ENCODE results near the gene LMAN1. TPM values are rescaled to one million over a fixed set of nuclear protein-coding genes. Genes with fewer than 3 reads are reported as not detected.

The LMAN1 gene
- 110 and 159 TPM in 2 replicates for polyA plus RNA-seq (2011; rRNA removed)
- 78.2 and 116 TPM in 2 replicates for polyA minus RNA-seq (2011; rRNA and poly(A)+ RNA removed)

- POLR2A ChIA-PET = interaction anchor here (0.6 to 1.4 kb wide), 4 partner anchors 12 to 110 kb away, joined by 3 to 5 read pairs (median 4); no protein-coding TSS in a partner anchor
- CTCF ChIA-PET = interaction anchor here (1.0 to 3.6 kb wide), 2 partner anchors 25 to 44 kb away, joined by 3 to 20 read pairs; no protein-coding TSS in a partner anchor
- peak; percentile 84 for DNase-seq (ENCODE audit: low read depth, low spot score)
- Histone ChIP-seq H3K4me3 (ENCODE audit: low read depth, low read length) (peak within 1 kb of the TSS; percentile 97), H3K27ac (ENCODE audit: low read depth, low read length) (peak within 1 kb of the TSS; percentile 95), H3K27me3 (ENCODE audit: control insufficient read depth, insufficient read depth, low read length) (peaks cover 8% of the 10 kb centered on the region), H3K9me3 (ENCODE audit: control insufficient read depth, insufficient read depth, low read length) (0 out of 2 replicates have a peak, but pooled peaks cover 4% of the 10 kb centered on the region)
- no peak for TF ChIP-seq CTCF (IDR thresholded peaks at IDR 0.05; ENCODE audit: low read depth, low read length)
Observed at GRCh38 chr18:59358712-59359575, at the start of gene LMAN1. LMAN1 (minus strand) TSS chr18:59359265; CDS start chr18:59359244, 21 bp downstream.

- DNase-seq (ENCODE audit: low read depth, low spot score) = peak; percentile 29
- ChIA-PET POLR2A (no interaction called here), CTCF (interaction anchor here (0.5 to 5.6 kb wide), 59 partner anchors 9 to 636 kb away, joined by 3 to 242 read pairs (median 5); partner anchors contain the start of genes CPLX4 and LMAN1)
- no peak overlapping the region for H3K4me3 ChIP-seq (ENCODE audit: low read depth, low read length)
- no peaks in the 10 kb centered on the region for H3K27me3 ChIP-seq (ENCODE audit: control insufficient read depth, insufficient read depth, low read length)
- TF ChIP-seq CTCF (IDR thresholded peaks at IDR 0.05; ENCODE audit: low read depth, low read length) = peak; percentile 97
- H3K27ac ChIP-seq (ENCODE audit: low read depth, low read length) = no peak overlapping the region
- no peaks in the 10 kb centered on the region for H3K9me3 ChIP-seq (ENCODE audit: control insufficient read depth, insufficient read depth, low read length)
Observed at GRCh38 chr18:59402432-59403090, 43.5 kb upstream of the LMAN1 start.

- Histone ChIP-seq H3K27me3 (ENCODE audit: control insufficient read depth, insufficient read depth, low read length) (no peaks in the 10 kb centered on the region), H3K4me3 (ENCODE audit: low read depth, low read length) (no peak overlapping the region), H3K27ac (ENCODE audit: low read depth, low read length) (no peak overlapping the region), H3K9me3 (ENCODE audit: control insufficient read depth, insufficient read depth, low read length) (no peaks in the 10 kb centered on the region)
- DNase-seq (ENCODE audit: low read depth, low spot score) = no peak
- CTCF ChIA-PET = interaction anchor here (1.8 to 5.6 kb wide), 3 partner anchors 91 to 152 kb away, joined by 7 to 189 read pairs (median 12); no protein-coding TSS in a partner anchor
- no peak for TF ChIP-seq CTCF (IDR thresholded peaks at IDR 0.05; ENCODE audit: low read depth, low read length)
- POLR2A ChIA-PET = no interaction called here
Observed at GRCh38 chr18:59400407-59400806, 41.3 kb upstream of the LMAN1 start.

GRCh38 chr18:59395226-59396175 is 36.4 kb upstream of the LMAN1 start:
- peaks cover 6% of the 10 kb centered on the region for H3K27me3 ChIP-seq (ENCODE audit: control insufficient read depth, insufficient read depth, low read length)
- no peak overlapping the region for H3K27ac ChIP-seq (ENCODE audit: low read depth, low read length)
- no peak for DNase-seq (ENCODE audit: low read depth, low spot score)
- ChIA-PET POLR2A (no interaction called here), CTCF (interaction anchor here (0.9 to 1.2 kb wide), 3 partner anchors 87 to 147 kb away, joined by 3 to 5 read pairs (median 5); no protein-coding TSS in a partner anchor)
- no peak for TF ChIP-seq CTCF (IDR thresholded peaks at IDR 0.05; ENCODE audit: low read depth, low read length)
- no peaks in the 10 kb centered on the region for H3K9me3 ChIP-seq (ENCODE audit: control insufficient read depth, insufficient read depth, low read length)
- no peak overlapping the region for H3K4me3 ChIP-seq (ENCODE audit: low read depth, low read length)
